ENCODE results near the gene RPRD1B.

The RPRD1B gene

GRCh38 chr20:38033330-38034107 lies at the start of gene RPRD1B, which contains the start of gene TTI1:
Gene RPRD1B, plus strand, starts transcription at chr20:38033746. Its CDS starts 202 bp downstream, at chr20:38033948.
Gene TTI1, minus strand, starts transcription at chr20:38033456. Its CDS starts 19,640 bp downstream, at chr20:38013816.
- H3K4me3 Mint-ChIP-seq: peak within 1 kb of the TSS; percentile 92
- peaks cover 52% of the 10 kb centered on the region for H3K4me1 Mint-ChIP-seq (ENCODE audit: low read depth)
- H3K36me3 Mint-ChIP-seq (ENCODE audit: low read depth): peaks cover 45% of the 10 kb centered on the region
- peak within 1 kb of the TSS; percentile 98 for H3K27ac Mint-ChIP-seq
- intact Hi-C loops (cut with micrococcal nuclease): no loop called here
- H3K9me3 Mint-ChIP-seq: no peaks in the 10 kb centered on the region
- H3K27me3 Mint-ChIP-seq: no peaks in the 10 kb centered on the region

GRCh38 chr20:37984018-37984785 lies 49.3 kb upstream of the RPRD1B start:
- intact Hi-C loops (cut with micrococcal nuclease): no loop called here
- no peaks in the 10 kb centered on the region for H3K27me3 Mint-ChIP-seq
- no peak overlapping the region for H3K27ac Mint-ChIP-seq
- H3K4me3 Mint-ChIP-seq: no peak overlapping the region
- H3K9me3 Mint-ChIP-seq: no peaks in the 10 kb centered on the region
- H3K36me3 Mint-ChIP-seq (ENCODE audit: low read depth): peaks cover 70% of the 10 kb centered on the region
- H3K4me1 Mint-ChIP-seq (ENCODE audit: low read depth): no peaks in the 10 kb centered on the region

- Mint-ChIP-seq H3K27ac (no peak overlapping the region), H3K9me3 (no peaks in the 10 kb centered on the region), H3K4me3 (no peak overlapping the region), H3K36me3 (ENCODE audit: low read depth) (peaks cover 62% of the 10 kb centered on the region), H3K4me1 (ENCODE audit: low read depth) (peaks cover 19% of the 10 kb centered on the region), H3K27me3 (no peaks in the 10 kb centered on the region)
- intact Hi-C loops (cut with micrococcal nuclease): no loop called here
These were observed 47.3 kb upstream of the RPRD1B start for GRCh38 chr20:37986044-37986858.

GRCh38 chr20:37986873-37987601 lies 46.5 kb upstream of the RPRD1B start:
- peaks cover 56% of the 10 kb centered on the region for H3K36me3 Mint-ChIP-seq (ENCODE audit: low read depth)
- H3K27ac Mint-ChIP-seq: no peak overlapping the region
- H3K27me3 Mint-ChIP-seq: no peaks in the 10 kb centered on the region
- H3K4me1 Mint-ChIP-seq (ENCODE audit: low read depth): peaks cover 27% of the 10 kb centered on the region
- intact Hi-C loops (cut with micrococcal nuclease): no loop called here
- no peak overlapping the region for H3K4me3 Mint-ChIP-seq
- H3K9me3 Mint-ChIP-seq: no peaks in the 10 kb centered on the region

- H3K27me3 Mint-ChIP-seq: no peaks in the 10 kb centered on the region
- intact Hi-C loops (cut with micrococcal nuclease): no loop called here
- H3K4me1 Mint-ChIP-seq (ENCODE audit: low read depth): peaks cover 31% of the 10 kb centered on the region
- H3K27ac Mint-ChIP-seq: no peak overlapping the region
- H3K9me3 Mint-ChIP-seq: no peaks in the 10 kb centered on the region
- peaks cover 53% of the 10 kb centered on the region for H3K36me3 Mint-ChIP-seq (ENCODE audit: low read depth)
- no peak overlapping the region for H3K4me3 Mint-ChIP-seq
These were observed 45.8 kb upstream of the RPRD1B start for GRCh38 chr20:37987602-37988290.

- no peaks in the 10 kb centered on the region for H3K27me3 Mint-ChIP-seq
- H3K9me3 Mint-ChIP-seq: no peaks in the 10 kb centered on the region
- no peak overlapping the region for H3K4me3 Mint-ChIP-seq
- H3K27ac Mint-ChIP-seq: no peak overlapping the region
- intact Hi-C loops (cut with micrococcal nuclease): no loop called here
- peaks cover 47% of the 10 kb centered on the region for H3K36me3 Mint-ChIP-seq (ENCODE audit: low read depth)
- peaks cover 31% of the 10 kb centered on the region for H3K4me1 Mint-ChIP-seq (ENCODE audit: low read depth)
These were observed 45.1 kb upstream of the RPRD1B start for GRCh38 chr20:37988306-37988954.

GRCh38 chr20:37989601-37990295 lies 43.8 kb upstream of the RPRD1B start:
- intact Hi-C loops (cut with micrococcal nuclease): no loop called here
- peak overlapping the region; percentile 77 for H3K27ac Mint-ChIP-seq
- peaks cover 50% of the 10 kb centered on the region for H3K36me3 Mint-ChIP-seq (ENCODE audit: low read depth)
- peak overlapping the region; percentile 20 for H3K4me3 Mint-ChIP-seq
- H3K27me3 Mint-ChIP-seq: no peaks in the 10 kb centered on the region
- no peaks in the 10 kb centered on the region for H3K9me3 Mint-ChIP-seq
- peaks cover 31% of the 10 kb centered on the region for H3K4me1 Mint-ChIP-seq (ENCODE audit: low read depth)

GRCh38 chr20:37990571-37991151 lies 42.9 kb upstream of the RPRD1B start:
- Mint-ChIP-seq H3K9me3 (no peaks in the 10 kb centered on the region), H3K27ac (peak overlapping the region; percentile 77), H3K4me3 (peak overlapping the region; percentile 6), H3K4me1 (ENCODE audit: low read depth) (peaks cover 31% of the 10 kb centered on the region), H3K36me3 (ENCODE audit: low read depth) (peaks cover 57% of the 10 kb centered on the region), H3K27me3 (no peaks in the 10 kb centered on the region)
- intact Hi-C loops (cut with micrococcal nuclease): no loop called here

GRCh38 chr20:37991157-37991866 lies 42.2 kb upstream of the RPRD1B start:
- intact Hi-C loops (cut with micrococcal nuclease): no loop called here
- H3K4me1 Mint-ChIP-seq (ENCODE audit: low read depth): peaks cover 31% of the 10 kb centered on the region

GRCh38 chr20:37991908-37992307 lies 41.6 kb upstream of the RPRD1B start:
- intact Hi-C loops (cut with micrococcal nuclease): loop anchor here (2.0 kb wide), 2 partner anchors 89 to 427 kb away; partner anchors contain the start of gene VSTM2L
- peaks cover 63% of the 10 kb centered on the region for H3K36me3 Mint-ChIP-seq (ENCODE audit: low read depth)

More at GRCh38 chr20:37991157-37991866, 42.2 kb upstream of the RPRD1B start:
- H3K27ac Mint-ChIP-seq: peak overlapping the region; percentile 77
- no peaks in the 10 kb centered on the region for H3K9me3 Mint-ChIP-seq
- H3K4me3 Mint-ChIP-seq: no peak overlapping the region
- peaks cover 63% of the 10 kb centered on the region for H3K36me3 Mint-ChIP-seq (ENCODE audit: low read depth)
- no peaks in the 10 kb centered on the region for H3K27me3 Mint-ChIP-seq

GRCh38 chr20:37992802-37993409 lies 40.6 kb upstream of the RPRD1B start:
- intact Hi-C loops (cut with micrococcal nuclease): loop anchor here (2.0 kb wide), 2 partner anchors 90 to 428 kb away; partner anchors contain the start of gene VSTM2L
- no peak overlapping the region for H3K4me3 Mint-ChIP-seq
- no peak overlapping the region for H3K27ac Mint-ChIP-seq
- peaks cover 31% of the 10 kb centered on the region for H3K4me1 Mint-ChIP-seq (ENCODE audit: low read depth)
- peaks cover 63% of the 10 kb centered on the region for H3K36me3 Mint-ChIP-seq (ENCODE audit: low read depth)
- H3K9me3 Mint-ChIP-seq: no peaks in the 10 kb centered on the region
- H3K27me3 Mint-ChIP-seq: no peaks in the 10 kb centered on the region

More at GRCh38 chr20:37991908-37992307, 41.6 kb upstream of the RPRD1B start:
- no peak overlapping the region for H3K4me3 Mint-ChIP-seq
- no peak overlapping the region for H3K27ac Mint-ChIP-seq
- H3K4me1 Mint-ChIP-seq (ENCODE audit: low read depth): peaks cover 31% of the 10 kb centered on the region
- no peaks in the 10 kb centered on the region for H3K9me3 Mint-ChIP-seq
- no peaks in the 10 kb centered on the region for H3K27me3 Mint-ChIP-seq

All from dendritic cell treated with granulocyte-macrophage colony-stimulating factor and Interleukin-4, amounts not matched to agents 40 ng/mL and 50 ng/mL, for 4 days (primary cell).